ENCODE measurements around the gene FGGY.
"Not testable (repeated sequence)": the region's sequence is repeated elsewhere in the genome, so short reads cannot be mapped to it uniquely, and the experiment has no call there.

FGGY gene

GRCh38 chr1:59631561-59632255 is 334.8 kb downstream of the FGGY start:
- peaks cover 1% of the 10 kb centered on the region for H3K36me3 Mint-ChIP-seq
- no peak overlapping the region for H3K4me3 Mint-ChIP-seq
- no peaks in the 10 kb centered on the region for H3K27me3 Mint-ChIP-seq
- no peak overlapping the region for H3K27ac Mint-ChIP-seq
- no peaks in the 10 kb centered on the region for H3K9me3 Mint-ChIP-seq
- no peaks in the 10 kb centered on the region for H3K4me1 Mint-ChIP-seq

- no peak overlapping the region for H3K27ac Mint-ChIP-seq
- H3K27me3 Mint-ChIP-seq: no peaks in the 10 kb centered on the region
- H3K36me3 Mint-ChIP-seq: no peaks in the 10 kb centered on the region
- no peak overlapping the region for H3K4me3 Mint-ChIP-seq
- H3K9me3 Mint-ChIP-seq: no peaks in the 10 kb centered on the region
- no peaks in the 10 kb centered on the region for H3K4me1 Mint-ChIP-seq
These were observed 338.2 kb downstream of the FGGY start for GRCh38 chr1:59635097-59635496.

- H3K4me3 Mint-ChIP-seq: no peak overlapping the region
- H3K9me3 Mint-ChIP-seq: no peaks in the 10 kb centered on the region
- H3K4me1 Mint-ChIP-seq: no peaks in the 10 kb centered on the region
- H3K27me3 Mint-ChIP-seq: no peaks in the 10 kb centered on the region
- H3K27ac Mint-ChIP-seq: no peak overlapping the region
- no peaks in the 10 kb centered on the region for H3K36me3 Mint-ChIP-seq
These were observed 341.4 kb downstream of the FGGY start for GRCh38 chr1:59638231-59638711.

GRCh38 chr1:59639266-59639665 is 342.4 kb downstream of the FGGY start:
- H3K36me3 Mint-ChIP-seq: no peaks in the 10 kb centered on the region
- no peak overlapping the region for H3K4me3 Mint-ChIP-seq
- no peaks in the 10 kb centered on the region for H3K27me3 Mint-ChIP-seq
- no peak overlapping the region for H3K27ac Mint-ChIP-seq
- no peaks in the 10 kb centered on the region for H3K9me3 Mint-ChIP-seq
- no peaks in the 10 kb centered on the region for H3K4me1 Mint-ChIP-seq

- H3K27me3 Mint-ChIP-seq: no peaks in the 10 kb centered on the region
- no peaks in the 10 kb centered on the region for H3K4me1 Mint-ChIP-seq
- no peaks in the 10 kb centered on the region for H3K9me3 Mint-ChIP-seq
- H3K4me3 Mint-ChIP-seq: no peak overlapping the region
- no peak overlapping the region for H3K27ac Mint-ChIP-seq
- H3K36me3 Mint-ChIP-seq: no peaks in the 10 kb centered on the region
These were observed 344.0 kb downstream of the FGGY start for GRCh38 chr1:59640851-59641250.

GRCh38 chr1:59641836-59642235 is 344.9 kb downstream of the FGGY start:
- H3K36me3 Mint-ChIP-seq: no peaks in the 10 kb centered on the region
- no peak overlapping the region for H3K27ac Mint-ChIP-seq
- H3K4me1 Mint-ChIP-seq: no peaks in the 10 kb centered on the region
- H3K27me3 Mint-ChIP-seq: no peaks in the 10 kb centered on the region
- no peaks in the 10 kb centered on the region for H3K9me3 Mint-ChIP-seq
- no peak overlapping the region for H3K4me3 Mint-ChIP-seq

- Mint-ChIP-seq H3K4me1 (no peaks in the 10 kb centered on the region), H3K27ac (no peak overlapping the region), H3K9me3 (no peaks in the 10 kb centered on the region), H3K27me3 (no peaks in the 10 kb centered on the region), H3K36me3 (no peaks in the 10 kb centered on the region), H3K4me3 (no peak overlapping the region)
These were observed 346.6 kb downstream of the FGGY start for GRCh38 chr1:59643526-59643925.

- H3K36me3 Mint-ChIP-seq: no peaks in the 10 kb centered on the region
- no peaks in the 10 kb centered on the region for H3K27me3 Mint-ChIP-seq
- H3K9me3 Mint-ChIP-seq: no peaks in the 10 kb centered on the region
- no peaks in the 10 kb centered on the region for H3K4me1 Mint-ChIP-seq
- H3K4me3 Mint-ChIP-seq: no peak overlapping the region
- no peak overlapping the region for H3K27ac Mint-ChIP-seq
These were observed 349.0 kb downstream of the FGGY start for GRCh38 chr1:59645893-59646292.

- H3K27ac Mint-ChIP-seq, H3K9me3 Mint-ChIP-seq, H3K4me3 Mint-ChIP-seq, H3K27me3 Mint-ChIP-seq, H3K36me3 Mint-ChIP-seq, H3K4me1 Mint-ChIP-seq: not testable (repeated sequence)
These were observed 356.5 kb downstream of the FGGY start for GRCh38 chr1:59653142-59653958.

GRCh38 chr1:59653968-59654367 is 357.1 kb downstream of the FGGY start:
- Mint-ChIP-seq H3K4me1 (no peaks in the 10 kb centered on the region), H3K27me3 (no peaks in the 10 kb centered on the region), H3K27ac (no peak overlapping the region), H3K9me3 (peaks cover 9% of the 10 kb centered on the region), H3K36me3 (peaks cover 2% of the 10 kb centered on the region), H3K4me3 (no peak overlapping the region)

GRCh38 chr1:59657873-59658465 is 361.1 kb downstream of the FGGY start:
- peaks cover 9% of the 10 kb centered on the region for H3K9me3 Mint-ChIP-seq
- H3K4me1 Mint-ChIP-seq: no peaks in the 10 kb centered on the region

GRCh38 chr1:59664166-59664565 is 367.3 kb downstream of the FGGY start:
- Mint-ChIP-seq H3K27me3 (no peaks in the 10 kb centered on the region), H3K27ac (no peak overlapping the region), H3K4me1 (no peaks in the 10 kb centered on the region), H3K9me3 (no peaks in the 10 kb centered on the region), H3K4me3 (no peak overlapping the region), H3K36me3 (peaks cover 2% of the 10 kb centered on the region)

More at GRCh38 chr1:59657873-59658465, 361.1 kb downstream of the FGGY start:
- H3K27ac Mint-ChIP-seq: no peak overlapping the region
- H3K36me3 Mint-ChIP-seq: peaks cover 2% of the 10 kb centered on the region
- no peak overlapping the region for H3K4me3 Mint-ChIP-seq
- H3K27me3 Mint-ChIP-seq: no peaks in the 10 kb centered on the region

GRCh38 chr1:59666106-59666505 is 369.2 kb downstream of the FGGY start:
- Mint-ChIP-seq H3K27ac (no peak overlapping the region), H3K36me3 (peaks cover 2% of the 10 kb centered on the region), H3K9me3 (no peaks in the 10 kb centered on the region), H3K27me3 (no peaks in the 10 kb centered on the region), H3K4me3 (no peak overlapping the region), H3K4me1 (no peaks in the 10 kb centered on the region)

GRCh38 chr1:59667020-59667419 is 370.1 kb downstream of the FGGY start:
- Mint-ChIP-seq H3K9me3 (no peaks in the 10 kb centered on the region), H3K36me3 (peaks cover 5% of the 10 kb centered on the region), H3K27me3 (no peaks in the 10 kb centered on the region), H3K4me3 (no peak overlapping the region), H3K4me1 (no peaks in the 10 kb centered on the region), H3K27ac (no peak overlapping the region)

GRCh38 chr1:59669752-59670312 is 372.9 kb downstream of the FGGY start:
- Mint-ChIP-seq H3K36me3 (peaks cover 5% of the 10 kb centered on the region), H3K27me3 (no peaks in the 10 kb centered on the region), H3K27ac (no peak overlapping the region), H3K4me1 (no peaks in the 10 kb centered on the region), H3K4me3 (no peak overlapping the region), H3K9me3 (no peaks in the 10 kb centered on the region)

- no peak overlapping the region for H3K4me3 Mint-ChIP-seq
- H3K36me3 Mint-ChIP-seq: peaks cover 3% of the 10 kb centered on the region
- no peak overlapping the region for H3K27ac Mint-ChIP-seq
- no peaks in the 10 kb centered on the region for H3K9me3 Mint-ChIP-seq
- H3K4me1 Mint-ChIP-seq: no peaks in the 10 kb centered on the region
- H3K27me3 Mint-ChIP-seq: no peaks in the 10 kb centered on the region
These were observed 373.8 kb downstream of the FGGY start for GRCh38 chr1:59670662-59671061.

Measured in activated naive CD4-positive, alpha-beta T cell treated with anti-CD3 and anti-CD28 coated beads, Interleukin-2, amount 50 U/mL, for 24 hours (primary cell).